HepG2 (cell line): ENCODE results near the gene PRR5L. TPM values are rescaled to one million over a fixed set of nuclear protein-coding genes. Genes with fewer than 3 reads are reported as not detected.

Experiments used
- AKAP8 ChIP-seq: sonication (generic); formaldehyde crosslinking; IDR thresholded peaks from 2 replicates; pipeline ENCODE4 v1.5.1; 2020; ENCODE audit warnings: mild to moderate bottlenecking, missing genetic modification reagents
- FOXA1 ChIP-seq, 2 experiments: fragments of 450-650 bp in 1 of 2; sonication (generic) in 1 of 2; formaldehyde crosslinking in 1 of 2; IDR thresholded peaks; 2 replicates each; pipeline versions ENCODE4 v1.4.0 to v1.6.1; 2016 to 2020; ENCODE audit warnings: missing genetic modification reagents in 1 of 2
- HINFP ChIP-seq: sonication (generic); formaldehyde crosslinking; IDR thresholded peaks from 2 replicates; pipeline ENCODE4 v1.4.0; 2020; ENCODE audit warnings: low read depth, mild to moderate bottlenecking, missing genetic modification reagents
- KDM6A ChIP-seq: IDR thresholded peaks from 2 replicates; pipeline ENCODE4 v1.6.1; 2016; ENCODE audit warnings: low read depth
- PHF21A ChIP-seq: sonication (generic); formaldehyde crosslinking; IDR thresholded peaks from 2 replicates; pipeline ENCODE4 v1.5.0; 2020; ENCODE audit warnings: mild to moderate bottlenecking, missing genetic modification reagents
- PRDM10 ChIP-seq: sonication (generic); formaldehyde crosslinking; IDR thresholded peaks from 2 replicates; pipeline ENCODE4 v1.4.0; 2020; ENCODE audit warnings: low read depth, missing genetic modification reagents
- SALL1 ChIP-seq: sonication (generic); formaldehyde crosslinking; IDR thresholded peaks from 2 replicates; pipeline ENCODE4 v1.8.0; 2022; ENCODE audit warnings: mild to moderate bottlenecking, missing genetic modification reagents
- SRY ChIP-seq: sonication (generic); formaldehyde crosslinking; IDR thresholded peaks from 2 replicates; pipeline ENCODE4 v1.8.0; 2022; ENCODE audit warnings: mild to moderate bottlenecking, missing genetic modification reagents
- ZFP1 ChIP-seq: IDR thresholded peaks from 2 replicates; pipeline ENCODE4 v1.6.1; 2016
- ZNF530 ChIP-seq: sonication (generic); formaldehyde crosslinking; IDR thresholded peaks from 2 replicates; pipeline ENCODE4 v1.5.0; 2020; ENCODE audit warnings: low read depth, mild to moderate bottlenecking, missing genetic modification reagents
- ZNF576 ChIP-seq: sonication (generic); formaldehyde crosslinking; IDR thresholded peaks from 2 replicates; pipeline ENCODE4 v1.4.0; 2020; ENCODE audit warnings: mild to moderate bottlenecking, missing genetic modification reagents
- ZNF660 ChIP-seq: sonication (generic); formaldehyde crosslinking; IDR thresholded peaks from 2 replicates; pipeline ENCODE4 v1.5.1; 2020; ENCODE audit warnings: mild to moderate bottlenecking, low read depth, missing genetic modification reagents, borderline replicate concordance
- ZNF749 ChIP-seq: sonication (generic); formaldehyde crosslinking; IDR thresholded peaks from 2 replicates; pipeline ENCODE4 v1.8.0; 2022; ENCODE audit warnings: mild to moderate bottlenecking, missing genetic modification reagents, moderate library complexity, borderline replicate concordance
- polyA plus RNA-seq, 8 experiments: library from polyadenylated mRNA; depleted of rRNA in 3 of 8; stranded (reverse) in 7 of 8; unstranded in 1 of 8; fragments of >200 nt; fragmentation: Illumina TruSeq in 4 of 8; extraction: Trizol in 4 of 8; gene quantifications; 2 replicates each; pipeline versions ENCODE4 v1.2.1 to v1.2.3, GENCODE V29; 2011 to 2016; ENCODE audit warnings: low read depth in 4 of 8, missing spikeins in 1 of 8, mixed read lengths in 1 of 8; ENCODE audit not compliant: insufficient read depth in 1 of 8
- total RNA-seq, 5 experiments: library from RNA; depleted of rRNA; stranded (reverse); fragments of >200 nt; fragmentation: Illumina TruSeq; extraction: Trizol; gene quantifications; 2 replicates each; pipeline ENCODE4 v1.2.3, GENCODE V29; 2016; ENCODE audit warnings: low read depth in 1 of 5

The PRR5L gene
- total and polyA plus RNA-seq, 2 of the 13 experiments (the other 11 are each of a cell fraction or from before 2014, with no cell fraction given), result 0.16 TPM; not detected in 1

GRCh38 chr11:36432093-36432469 is 136.0 kb downstream of the PRR5L start (continued):
- TF ChIP-seq PRDM10 (CRISPR knock-in tag) (no peak), FOXA1 (IDR thresholded peaks at IDR 0.05) (no peak), FOXA1 (CRISPR knock-in tag; IDR thresholded peaks at IDR 0.05) (no peak), AKAP8 (CRISPR knock-in tag) (no peak), ZFP1 (CRISPR knock-in tag) (no peak), SRY (no peak), HINFP (CRISPR knock-in tag) (no peak), KDM6A (CRISPR knock-in tag) (no peak), ZNF576 (CRISPR knock-in tag) (no peak), ZNF660 (CRISPR knock-in tag) (no peak), SALL1 (no peak), PHF21A (CRISPR knock-in tag) (no peak), ZNF530 (CRISPR knock-in tag) (no peak), ZNF749 (no peak)
